ENCODE measurements around the gene CYP4A22. TPM values are rescaled to one million over a fixed set of nuclear protein-coding genes. Genes with fewer than 3 reads are reported as not detected.

CYP4A22 gene
- total RNA-seq, 1 experiment from 2014 or later, result not detected

DNA sequence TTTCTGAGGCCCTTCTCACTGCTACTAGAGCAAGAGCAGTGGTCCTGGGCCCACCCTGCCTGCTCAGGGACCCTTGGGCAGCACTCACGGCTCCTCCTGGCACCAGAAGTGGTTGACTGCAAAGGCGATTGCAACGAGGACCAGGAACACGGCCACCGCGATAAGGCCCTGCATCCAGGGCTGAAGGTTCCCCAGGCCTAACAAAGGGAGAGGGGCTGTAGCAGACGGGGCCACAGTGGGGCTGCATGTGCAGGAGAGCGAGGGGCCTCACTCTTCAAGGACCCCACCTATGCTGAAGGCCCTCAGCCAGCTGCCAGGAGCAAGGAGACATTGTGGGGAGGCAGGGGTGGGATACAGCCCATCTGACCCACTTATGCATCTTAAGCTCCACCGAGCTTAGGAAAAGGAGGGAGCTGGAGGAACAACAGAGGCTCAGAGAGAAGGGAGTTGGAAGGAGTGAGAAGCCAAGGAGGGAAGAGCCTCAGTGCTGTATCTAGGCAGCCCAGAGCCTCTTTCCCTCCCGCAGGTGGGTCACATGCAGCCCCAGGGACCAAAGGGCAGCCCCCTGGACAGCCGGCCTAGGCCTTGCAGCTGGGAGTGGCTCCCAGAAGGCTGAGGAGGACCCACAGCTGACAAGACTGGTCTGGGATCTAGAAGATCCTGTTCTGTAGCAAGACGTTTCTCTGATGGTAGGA, 50.1 kb downstream of the CYP4A22 start:
- DNase-seq (ENCODE audit: low read depth, low spot score) (no peak), ATAC-seq (no peak)
- Histone ChIP-seq H3K4me1 (ENCODE audit: control insufficient read depth, insufficient read depth, low read length) (no peaks in the 10 kb centered on the region), H3K27me3 (ENCODE audit: control insufficient read depth, insufficient read depth, low read length) (no peaks in the 10 kb centered on the region), H3K4me3 (ENCODE audit: low read depth in 2 of 2, low read length in 2 of 2) (no peak overlapping the region), H3K9me3 (ENCODE audit: control insufficient read depth, insufficient read depth, low read depth, low read length) (no peaks in the 10 kb centered on the region), H3K36me3 (ENCODE audit: control insufficient read depth, insufficient read depth, low read length) (no peaks in the 10 kb centered on the region), H3K27ac (ENCODE audit: low read length) (no peak overlapping the region)
- intact Hi-C loops (cut with micrococcal nuclease; ENCODE audit: unreplicated experiment), result no loop called here
- BruUV-seq (replicated peaks), result no TSS peak
- POLR2A ChIA-PET, result no interaction called here
- CTCF ChIA-PET, result no interaction called here
- in situ Hi-C loops (cut with HindIII; ENCODE audit: low pct_unique_long_range_greater_than_20kb, low sequenced_read_pairs), result no loop called here
- TF ChIP-seq, protein P1, sequence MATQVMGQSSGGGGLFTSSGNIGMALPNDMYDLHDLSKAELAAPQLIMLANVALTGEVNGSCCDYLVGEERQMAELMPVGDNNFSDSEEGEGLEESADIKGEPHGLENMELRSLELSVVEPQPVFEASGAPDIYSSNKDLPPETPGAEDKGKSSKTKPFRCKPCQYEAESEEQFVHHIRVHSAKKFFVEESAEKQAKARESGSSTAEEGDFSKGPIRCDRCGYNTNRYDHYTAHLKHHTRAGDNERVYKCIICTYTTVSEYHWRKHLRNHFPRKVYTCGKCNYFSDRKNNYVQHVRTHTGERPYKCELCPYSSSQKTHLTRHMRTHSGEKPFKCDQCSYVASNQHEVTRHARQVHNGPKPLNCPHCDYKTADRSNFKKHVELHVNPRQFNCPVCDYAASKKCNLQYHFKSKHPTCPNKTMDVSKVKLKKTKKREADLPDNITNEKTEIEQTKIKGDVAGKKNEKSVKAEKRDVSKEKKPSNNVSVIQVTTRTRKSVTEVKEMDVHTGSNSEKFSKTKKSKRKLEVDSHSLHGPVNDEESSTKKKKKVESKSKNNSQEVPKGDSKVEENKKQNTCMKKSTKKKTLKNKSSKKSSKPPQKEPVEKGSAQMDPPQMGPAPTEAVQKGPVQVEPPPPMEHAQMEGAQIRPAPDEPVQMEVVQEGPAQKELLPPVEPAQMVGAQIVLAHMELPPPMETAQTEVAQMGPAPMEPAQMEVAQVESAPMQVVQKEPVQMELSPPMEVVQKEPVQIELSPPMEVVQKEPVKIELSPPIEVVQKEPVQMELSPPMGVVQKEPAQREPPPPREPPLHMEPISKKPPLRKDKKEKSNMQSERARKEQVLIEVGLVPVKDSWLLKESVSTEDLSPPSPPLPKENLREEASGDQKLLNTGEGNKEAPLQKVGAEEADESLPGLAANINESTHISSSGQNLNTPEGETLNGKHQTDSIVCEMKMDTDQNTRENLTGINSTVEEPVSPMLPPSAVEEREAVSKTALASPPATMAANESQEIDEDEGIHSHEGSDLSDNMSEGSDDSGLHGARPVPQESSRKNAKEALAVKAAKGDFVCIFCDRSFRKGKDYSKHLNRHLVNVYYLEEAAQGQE (IDR thresholded peaks at IDR 0.05; ENCODE audit: insufficient read depth in 1 of 2, low read depth in 2 of 2, low read length in 1 of 2), result no peak
- TF ChIP-seq SIN3A (IDR thresholded peaks at IDR 0.05; ENCODE audit: borderline replicate concordance, insufficient read depth, low read depth, low read length) (no peak), POLR2AphosphoS5 (IDR thresholded peaks at IDR 0.05; ENCODE audit: low read depth, low read length) (no peak), TCF7L2 (IDR thresholded peaks at IDR 0.05; ENCODE audit: low read depth, low read length) (no peak)
- TF ChIP-seq, protein P2, sequence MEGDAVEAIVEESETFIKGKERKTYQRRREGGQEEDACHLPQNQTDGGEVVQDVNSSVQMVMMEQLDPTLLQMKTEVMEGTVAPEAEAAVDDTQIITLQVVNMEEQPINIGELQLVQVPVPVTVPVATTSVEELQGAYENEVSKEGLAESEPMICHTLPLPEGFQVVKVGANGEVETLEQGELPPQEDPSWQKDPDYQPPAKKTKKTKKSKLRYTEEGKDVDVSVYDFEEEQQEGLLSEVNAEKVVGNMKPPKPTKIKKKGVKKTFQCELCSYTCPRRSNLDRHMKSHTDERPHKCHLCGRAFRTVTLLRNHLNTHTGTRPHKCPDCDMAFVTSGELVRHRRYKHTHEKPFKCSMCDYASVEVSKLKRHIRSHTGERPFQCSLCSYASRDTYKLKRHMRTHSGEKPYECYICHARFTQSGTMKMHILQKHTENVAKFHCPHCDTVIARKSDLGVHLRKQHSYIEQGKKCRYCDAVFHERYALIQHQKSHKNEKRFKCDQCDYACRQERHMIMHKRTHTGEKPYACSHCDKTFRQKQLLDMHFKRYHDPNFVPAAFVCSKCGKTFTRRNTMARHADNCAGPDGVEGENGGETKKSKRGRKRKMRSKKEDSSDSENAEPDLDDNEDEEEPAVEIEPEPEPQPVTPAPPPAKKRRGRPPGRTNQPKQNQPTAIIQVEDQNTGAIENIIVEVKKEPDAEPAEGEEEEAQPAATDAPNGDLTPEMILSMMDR (IDR thresholded peaks at IDR 0.05), result no peak

DNA sequence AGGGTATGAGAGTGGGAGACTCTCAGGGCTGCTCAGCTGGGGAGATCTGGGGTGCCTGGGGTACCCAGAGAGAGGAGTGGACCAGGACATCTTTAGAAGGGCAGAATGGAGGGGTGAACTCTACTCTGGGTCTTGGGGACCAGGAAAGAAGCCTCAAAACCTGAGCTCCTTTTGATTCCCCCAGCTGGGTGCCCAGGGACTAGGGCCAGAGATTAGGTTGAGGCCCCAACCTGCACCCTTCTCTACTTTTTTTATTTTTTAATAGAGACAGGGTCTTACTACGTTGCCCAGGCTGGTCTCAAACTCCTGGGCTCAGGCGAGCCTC, 50.6 kb downstream of the CYP4A22 start:
- CTCF ChIA-PET, result no interaction called here
- TF ChIP-seq POLR2AphosphoS5 (IDR thresholded peaks at IDR 0.05; ENCODE audit: low read depth, low read length) (no peak), SIN3A (IDR thresholded peaks at IDR 0.05; ENCODE audit: borderline replicate concordance, insufficient read depth, low read depth, low read length) (no peak), TCF7L2 (IDR thresholded peaks at IDR 0.05; ENCODE audit: low read depth, low read length) (no peak)
- TF ChIP-seq, protein P1 (IDR thresholded peaks at IDR 0.05; ENCODE audit: insufficient read depth in 1 of 2, low read depth in 2 of 2, low read length in 1 of 2), result no peak
- TF ChIP-seq, protein P2 (IDR thresholded peaks at IDR 0.05), result no peak
- no peak for DNase-seq (ENCODE audit: low read depth, low spot score)
- in situ Hi-C loops (cut with HindIII; ENCODE audit: low pct_unique_long_range_greater_than_20kb, low sequenced_read_pairs) (no loop called here), intact Hi-C loops (cut with micrococcal nuclease; ENCODE audit: unreplicated experiment) (no loop called here)
- Histone ChIP-seq H3K9me3 (ENCODE audit: control insufficient read depth, insufficient read depth, low read depth, low read length) (no peaks in the 10 kb centered on the region), H3K4me1 (ENCODE audit: control insufficient read depth, insufficient read depth, low read length) (no peaks in the 10 kb centered on the region), H3K27ac (ENCODE audit: low read length) (no peak overlapping the region), H3K36me3 (ENCODE audit: control insufficient read depth, insufficient read depth, low read length) (no peaks in the 10 kb centered on the region), H3K4me3 (ENCODE audit: low read depth in 2 of 2, low read length in 2 of 2) (no peak overlapping the region), H3K27me3 (ENCODE audit: control insufficient read depth, insufficient read depth, low read length) (no peaks in the 10 kb centered on the region)
- POLR2A ChIA-PET, result interaction anchor here (0.5 to 0.6 kb wide), 2 partner anchors 17 to 68 kb away, joined by 3 to 8 read pairs; no protein-coding TSS in a partner anchor
- no TSS peak for BruUV-seq (replicated peaks)
- no peak for ATAC-seq

Measured in Panc1 (cell line).